ENCODE measurements around the gene ADRA1B.

ADRA1B gene

DNA sequence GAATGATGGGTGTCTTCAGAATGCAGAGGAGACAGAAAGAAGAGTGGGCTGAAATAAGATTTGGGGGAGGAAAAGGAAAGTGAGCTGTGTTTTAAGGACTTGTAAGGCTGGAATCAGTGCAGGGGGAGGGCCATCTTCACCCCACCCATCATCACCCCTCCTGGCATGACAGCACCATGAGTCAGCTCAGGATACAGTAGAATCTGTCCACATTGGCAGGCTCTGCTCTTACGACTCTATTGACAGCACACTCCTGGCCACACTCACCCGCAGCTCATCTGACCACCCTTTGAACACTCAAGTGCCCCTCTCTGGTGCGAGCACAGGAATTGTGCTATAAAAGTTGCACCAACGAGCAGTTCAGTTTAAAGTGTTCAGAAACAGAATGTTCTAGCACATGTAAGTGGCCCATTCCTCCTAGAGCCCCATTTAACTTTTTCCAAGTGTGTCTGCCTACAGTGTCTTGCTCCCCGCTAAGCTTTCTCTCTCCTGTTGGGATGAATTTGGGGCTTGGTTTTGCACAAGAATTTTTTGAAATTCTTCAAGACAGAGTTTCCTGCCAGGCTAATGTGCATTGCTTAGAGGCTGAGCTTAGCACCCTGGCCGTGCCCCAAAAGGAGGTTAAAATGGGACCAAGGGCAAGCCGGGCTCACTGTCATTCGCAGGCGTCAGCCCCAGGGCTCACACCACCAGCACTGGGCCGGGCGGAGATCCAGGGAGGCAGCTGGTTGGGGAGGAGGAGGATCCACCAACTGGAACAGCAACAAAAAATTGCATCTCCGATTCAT lies 12.0 kb downstream of the ADRA1B start:
- Mint-ChIP-seq H3K36me3 (ENCODE audit: low read depth) (no peaks in the 10 kb centered on the region), H3K27me3 (peaks cover 37% of the 10 kb centered on the region), H3K27ac (no peak overlapping the region), H3K4me3 (no peak overlapping the region), H3K9me3 (no peaks in the 10 kb centered on the region), H3K4me1 (ENCODE audit: low read depth) (no peaks in the 10 kb centered on the region)
- intact Hi-C loops (cut with micrococcal nuclease) = loop anchor here (10.0 kb wide), 1 partner anchor 774 kb away; no protein-coding TSS in a partner anchor

DNA sequence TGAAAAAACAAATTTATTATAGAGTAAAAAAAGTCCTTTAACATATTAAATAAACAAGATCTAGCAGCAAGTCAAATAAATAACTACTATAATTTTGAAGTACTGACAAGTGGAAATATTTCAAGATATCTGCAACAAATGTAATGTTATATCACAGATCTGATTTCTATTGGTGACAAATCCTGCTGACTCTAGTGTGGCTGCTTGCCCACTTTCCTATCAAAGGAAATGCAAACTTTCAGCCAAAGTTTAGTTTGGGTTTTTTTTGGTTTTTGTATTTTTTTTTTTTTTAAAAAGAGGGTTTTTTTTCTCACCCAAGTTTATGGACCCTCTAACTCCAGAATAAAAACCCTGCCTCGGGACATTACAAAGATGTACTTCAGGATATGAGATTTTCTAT lies 12.9 kb downstream of the ADRA1B start:
- H3K36me3 Mint-ChIP-seq (ENCODE audit: low read depth) = no peaks in the 10 kb centered on the region
- H3K27ac Mint-ChIP-seq = no peak overlapping the region
- H3K4me3 Mint-ChIP-seq = no peak overlapping the region
- H3K9me3 Mint-ChIP-seq = no peaks in the 10 kb centered on the region
- H3K27me3 Mint-ChIP-seq = peaks cover 41% of the 10 kb centered on the region
- no peaks in the 10 kb centered on the region for H3K4me1 Mint-ChIP-seq (ENCODE audit: low read depth)
- intact Hi-C loops (cut with micrococcal nuclease) = loop anchor here (10.0 kb wide), 1 partner anchor 774 kb away; no protein-coding TSS in a partner anchor

DNA sequence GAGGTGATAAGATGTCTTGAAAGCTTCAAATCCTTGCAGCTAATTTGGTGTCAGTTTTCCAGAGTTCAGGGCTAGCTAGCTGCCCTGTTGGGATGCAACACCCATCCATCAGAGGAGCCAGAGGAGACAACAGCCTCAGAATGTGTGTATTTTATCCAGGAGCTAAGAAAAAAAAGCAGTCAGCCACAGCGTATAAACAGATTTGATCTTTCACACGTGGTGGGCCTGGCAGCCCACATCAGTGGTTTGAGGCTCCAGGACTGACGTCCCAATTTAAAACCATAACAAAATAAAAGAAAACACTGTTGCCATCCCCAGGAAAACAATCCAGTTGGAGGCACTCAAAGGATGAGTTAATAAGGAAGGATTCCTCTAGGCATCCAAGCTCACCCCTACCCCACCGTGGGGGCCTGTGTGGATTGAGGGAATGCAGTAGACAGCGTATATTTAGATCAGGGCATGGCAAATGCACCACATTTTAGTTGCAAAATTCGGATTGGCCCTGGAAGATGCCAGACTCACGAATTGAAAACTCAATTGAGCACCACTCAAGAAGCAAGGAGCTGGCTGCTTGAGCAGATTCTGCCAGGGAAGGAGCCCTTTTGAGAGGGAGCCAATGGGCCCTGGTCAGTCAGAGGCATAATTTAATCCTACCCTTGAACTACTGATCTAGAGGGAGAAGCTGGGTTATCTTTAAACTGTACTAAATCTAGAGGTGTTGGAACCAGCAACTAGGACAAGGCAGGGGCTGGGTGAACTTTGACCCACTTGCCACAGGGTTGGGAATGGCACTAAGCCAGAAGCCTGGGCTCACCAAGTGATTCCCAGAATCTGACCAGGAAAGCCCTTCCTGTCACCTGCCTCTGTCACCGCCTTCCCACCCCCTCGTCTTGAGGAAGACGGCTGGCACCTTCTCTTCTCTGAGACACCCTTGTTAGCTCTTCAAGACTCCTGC lies 17.5 kb downstream of the ADRA1B start:
- intact Hi-C loops (cut with micrococcal nuclease) = no loop called here
- no peaks in the 10 kb centered on the region for H3K4me1 Mint-ChIP-seq (ENCODE audit: low read depth)
- no peaks in the 10 kb centered on the region for H3K9me3 Mint-ChIP-seq
- no peaks in the 10 kb centered on the region for H3K36me3 Mint-ChIP-seq (ENCODE audit: low read depth)
- H3K4me3 Mint-ChIP-seq = no peak overlapping the region
- no peak overlapping the region for H3K27ac Mint-ChIP-seq
- peaks cover 16% of the 10 kb centered on the region for H3K27me3 Mint-ChIP-seq

DNA sequence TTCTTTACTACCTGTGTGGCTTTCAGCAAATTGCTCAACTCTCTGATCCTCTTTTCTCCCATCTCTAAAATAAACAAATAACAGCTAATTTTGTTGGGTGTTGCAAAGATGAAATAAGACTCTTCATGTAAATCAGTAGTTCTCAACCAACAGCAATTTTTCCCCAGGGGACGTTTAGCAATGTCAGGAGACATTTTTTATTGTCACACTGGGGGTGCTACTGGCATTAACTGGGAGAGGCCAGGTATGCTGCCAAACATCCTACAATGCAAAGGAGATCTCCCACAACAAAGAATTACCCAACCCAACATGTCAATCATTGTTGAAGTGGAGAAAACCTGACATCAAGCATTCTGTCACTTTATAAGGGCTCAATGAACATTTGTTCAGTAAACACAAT lies 19.7 kb downstream of the ADRA1B start:
- no peaks in the 10 kb centered on the region for H3K9me3 Mint-ChIP-seq
- H3K27me3 Mint-ChIP-seq = peaks cover 16% of the 10 kb centered on the region

DNA sequence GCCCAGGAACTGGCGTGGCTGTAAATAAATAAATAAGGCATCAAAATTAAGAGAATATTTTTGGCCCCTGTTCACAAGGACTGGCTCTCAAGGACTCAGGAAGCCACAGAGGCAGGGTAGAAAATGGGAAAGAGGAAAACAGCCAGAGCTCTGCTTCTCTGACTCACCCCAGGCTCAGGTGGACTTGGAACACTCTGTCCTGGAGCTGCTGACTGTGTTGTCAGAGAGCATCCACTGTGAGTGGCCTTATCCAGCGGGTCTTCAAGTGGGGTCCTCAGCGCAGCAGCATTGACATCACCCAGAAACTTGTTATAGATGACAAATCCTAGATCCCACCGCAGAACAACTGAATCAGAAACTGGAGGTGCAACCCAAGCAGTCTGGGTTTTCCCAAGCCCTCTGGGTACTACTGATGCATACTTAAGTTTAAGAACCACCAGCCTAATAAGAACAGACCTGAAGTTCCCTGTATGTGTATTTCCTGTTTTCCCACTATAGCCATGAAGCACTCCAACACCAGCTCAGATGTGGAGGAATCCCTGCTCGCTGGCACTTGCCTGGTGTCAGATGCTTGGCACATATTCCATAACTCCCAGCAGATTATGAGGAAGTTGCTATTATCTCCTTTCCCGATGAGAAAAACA lies 20.5 kb downstream of the ADRA1B start:
- no peaks in the 10 kb centered on the region for H3K36me3 Mint-ChIP-seq (ENCODE audit: low read depth)
- H3K9me3 Mint-ChIP-seq = no peaks in the 10 kb centered on the region
- H3K27me3 Mint-ChIP-seq = peaks cover 16% of the 10 kb centered on the region
- no peak overlapping the region for H3K27ac Mint-ChIP-seq
- no peaks in the 10 kb centered on the region for H3K4me1 Mint-ChIP-seq (ENCODE audit: low read depth)
- H3K4me3 Mint-ChIP-seq = no peak overlapping the region
- intact Hi-C loops (cut with micrococcal nuclease) = no loop called here

More for the DNA sequence above, 19.7 kb downstream of the ADRA1B start:
- Mint-ChIP-seq H3K4me1 (ENCODE audit: low read depth) (no peaks in the 10 kb centered on the region), H3K27ac (no peak overlapping the region), H3K4me3 (no peak overlapping the region), H3K36me3 (ENCODE audit: low read depth) (no peaks in the 10 kb centered on the region)
- intact Hi-C loops (cut with micrococcal nuclease) = no loop called here

DNA sequence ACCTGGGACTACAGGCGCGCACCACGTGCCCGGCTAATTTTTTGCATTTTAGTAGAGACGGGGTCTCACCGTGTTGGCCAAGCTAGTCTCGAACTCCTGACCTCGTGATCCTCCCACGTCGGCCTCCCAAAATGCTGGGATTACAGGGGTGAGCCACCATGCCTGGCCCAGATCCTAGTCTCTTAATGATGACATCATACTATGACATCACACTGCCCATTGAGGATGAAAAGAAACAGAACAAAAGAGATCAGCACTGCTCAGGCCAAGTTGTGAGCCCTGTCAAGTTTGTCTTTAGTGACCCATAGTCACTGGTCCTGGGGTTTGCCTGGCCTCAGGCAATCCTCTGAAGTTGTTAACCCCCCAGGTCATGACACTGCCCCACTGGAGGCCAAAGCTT lies 21.3 kb downstream of the ADRA1B start:
- H3K4me1 Mint-ChIP-seq (ENCODE audit: low read depth) = no peaks in the 10 kb centered on the region
- H3K4me3 Mint-ChIP-seq = no peak overlapping the region
- intact Hi-C loops (cut with micrococcal nuclease) = no loop called here
- no peak overlapping the region for H3K27ac Mint-ChIP-seq
- H3K36me3 Mint-ChIP-seq (ENCODE audit: low read depth) = no peaks in the 10 kb centered on the region
- H3K27me3 Mint-ChIP-seq = peaks cover 12% of the 10 kb centered on the region
- no peaks in the 10 kb centered on the region for H3K9me3 Mint-ChIP-seq

DNA sequence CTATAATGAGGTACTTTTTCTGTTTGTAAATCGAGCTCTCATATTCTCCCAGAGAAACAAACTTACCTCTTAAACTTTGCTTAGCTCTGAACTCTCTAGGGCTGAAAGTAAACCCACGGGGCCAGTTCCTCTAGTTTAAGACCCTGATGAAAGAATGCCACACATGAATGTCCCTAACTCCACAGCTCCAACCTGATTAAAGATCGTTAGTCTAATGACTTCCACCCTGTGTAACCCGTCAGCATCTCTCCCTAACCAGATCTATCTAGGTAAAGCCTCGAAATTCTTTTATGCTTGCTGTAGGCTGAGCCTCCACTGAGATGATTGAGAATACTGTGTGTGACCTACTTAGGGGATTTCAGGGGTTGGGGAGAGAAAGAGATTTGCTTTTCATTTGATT lies 27.0 kb downstream of the ADRA1B start:
- Mint-ChIP-seq H3K9me3 (no peaks in the 10 kb centered on the region), H3K4me3 (no peak overlapping the region), H3K27ac (no peak overlapping the region), H3K36me3 (ENCODE audit: low read depth) (no peaks in the 10 kb centered on the region), H3K4me1 (ENCODE audit: low read depth) (no peaks in the 10 kb centered on the region), H3K27me3 (peaks cover 5% of the 10 kb centered on the region)
- intact Hi-C loops (cut with micrococcal nuclease) = no loop called here

DNA sequence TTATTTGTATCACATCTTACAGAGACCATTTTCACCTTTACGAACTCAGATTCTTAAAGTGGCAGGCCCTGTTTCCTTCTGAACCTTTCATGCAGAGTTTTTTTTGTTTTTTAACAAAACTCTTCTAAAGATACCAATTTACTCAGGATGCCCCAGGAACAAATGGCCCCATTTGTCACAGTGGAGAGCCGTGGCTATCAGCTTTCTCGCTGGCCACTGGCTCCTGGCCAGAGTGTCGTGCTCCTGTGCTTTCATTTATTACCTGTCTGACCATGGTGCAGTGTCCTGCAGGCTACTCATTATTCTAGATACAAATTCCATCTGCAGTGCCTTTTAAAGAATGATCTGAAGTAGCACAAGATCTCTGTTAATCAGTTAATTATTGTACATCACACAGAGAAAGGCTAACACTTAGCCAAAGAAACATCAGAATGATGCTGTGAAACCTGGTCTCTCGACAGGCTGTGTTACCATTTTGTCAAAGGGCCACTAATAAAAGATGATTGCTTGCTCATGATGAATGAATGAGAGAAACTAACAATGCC lies 27.8 kb downstream of the ADRA1B start:
- intact Hi-C loops (cut with micrococcal nuclease) = no loop called here
- Mint-ChIP-seq H3K36me3 (ENCODE audit: low read depth) (no peaks in the 10 kb centered on the region), H3K27me3 (peaks cover 5% of the 10 kb centered on the region), H3K9me3 (no peaks in the 10 kb centered on the region), H3K4me3 (no peak overlapping the region), H3K27ac (no peak overlapping the region), H3K4me1 (ENCODE audit: low read depth) (no peaks in the 10 kb centered on the region)

DNA sequence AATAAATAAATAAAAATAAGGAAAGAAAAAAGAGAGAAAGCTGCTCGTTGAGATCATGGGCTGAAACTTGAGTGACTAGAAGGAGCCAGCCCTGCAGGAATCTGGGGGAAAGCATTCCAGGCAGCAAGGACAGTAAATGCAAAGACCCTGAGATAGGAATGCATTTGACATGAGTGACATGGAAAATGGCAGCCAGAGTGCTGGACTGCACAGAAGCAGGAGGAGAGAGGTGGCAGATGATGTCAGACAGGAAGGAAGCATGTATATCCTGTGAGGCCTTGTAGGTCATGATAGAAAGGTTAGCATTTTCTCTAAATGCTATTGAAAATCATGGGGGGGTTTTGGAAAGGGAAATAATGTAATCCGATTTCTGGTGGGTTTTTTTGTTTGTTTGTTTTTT lies 29.1 kb downstream of the ADRA1B start:
- intact Hi-C loops (cut with micrococcal nuclease) = no loop called here
- no peaks in the 10 kb centered on the region for H3K36me3 Mint-ChIP-seq (ENCODE audit: low read depth)
- no peak overlapping the region for H3K4me3 Mint-ChIP-seq
- no peak overlapping the region for H3K27ac Mint-ChIP-seq
- H3K27me3 Mint-ChIP-seq = peaks cover 5% of the 10 kb centered on the region
- H3K9me3 Mint-ChIP-seq = no peaks in the 10 kb centered on the region
- H3K4me1 Mint-ChIP-seq (ENCODE audit: low read depth) = no peaks in the 10 kb centered on the region

DNA sequence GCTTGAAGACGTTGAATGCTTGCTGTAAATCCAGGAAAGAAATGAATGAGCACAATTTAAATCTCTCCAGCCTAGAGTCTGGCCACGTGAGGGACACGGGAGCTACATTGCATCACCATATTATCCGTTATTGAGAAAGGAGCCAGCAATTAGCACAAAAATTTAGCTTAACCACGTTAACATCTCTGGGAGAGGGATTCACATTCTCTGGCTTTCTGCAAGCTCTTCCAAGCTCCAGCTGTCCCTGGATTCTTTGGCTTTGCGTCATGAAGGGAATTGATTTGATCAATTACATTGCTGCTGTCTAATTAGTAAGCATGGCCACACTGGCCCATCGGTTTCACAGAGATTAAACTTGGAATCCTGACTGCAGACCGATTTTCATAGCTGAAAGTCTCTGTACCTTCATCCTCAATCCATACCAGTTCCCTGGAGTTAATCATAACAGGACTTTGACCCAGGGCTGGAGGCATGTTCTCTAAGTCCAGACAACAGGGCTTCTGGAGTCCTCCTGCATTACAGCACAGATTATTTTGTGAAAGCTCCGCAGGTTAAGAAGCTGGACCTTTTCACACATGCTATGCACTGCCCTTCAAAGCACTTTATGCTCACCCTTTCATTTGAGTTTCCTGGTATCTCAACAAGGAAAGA lies 31.6 kb downstream of the ADRA1B start:
- Mint-ChIP-seq H3K27ac (no peak overlapping the region), H3K27me3 (peaks cover 6% of the 10 kb centered on the region), H3K4me1 (ENCODE audit: low read depth) (no peaks in the 10 kb centered on the region), H3K36me3 (ENCODE audit: low read depth) (no peaks in the 10 kb centered on the region), H3K9me3 (no peaks in the 10 kb centered on the region), H3K4me3 (no peak overlapping the region)
- intact Hi-C loops (cut with micrococcal nuclease) = no loop called here

DNA sequence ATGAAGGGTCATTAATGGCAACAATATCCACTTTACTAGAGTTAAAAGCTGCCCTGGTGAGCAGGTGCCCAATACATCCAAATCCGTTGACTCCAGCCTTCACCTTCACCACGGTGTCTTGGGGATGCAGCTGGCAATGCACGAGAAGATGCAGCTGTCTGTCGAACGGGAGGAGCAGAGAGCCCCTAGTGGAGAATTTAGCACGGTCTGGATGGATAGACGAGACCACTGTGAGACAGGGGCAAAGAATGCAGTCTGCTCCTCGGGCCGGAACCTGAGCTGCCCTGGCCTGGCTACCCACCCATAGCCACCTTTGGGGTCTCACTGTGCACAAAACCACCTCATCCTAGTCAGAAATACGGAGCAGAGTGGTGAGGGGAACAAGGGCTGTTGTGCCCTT lies 35.1 kb downstream of the ADRA1B start:
- Mint-ChIP-seq H3K4me1 (ENCODE audit: low read depth) (no peaks in the 10 kb centered on the region), H3K4me3 (no peak overlapping the region), H3K9me3 (no peaks in the 10 kb centered on the region), H3K27me3 (peaks cover 6% of the 10 kb centered on the region), H3K27ac (no peak overlapping the region), H3K36me3 (ENCODE audit: low read depth) (no peaks in the 10 kb centered on the region)
- intact Hi-C loops (cut with micrococcal nuclease) = no loop called here

DNA sequence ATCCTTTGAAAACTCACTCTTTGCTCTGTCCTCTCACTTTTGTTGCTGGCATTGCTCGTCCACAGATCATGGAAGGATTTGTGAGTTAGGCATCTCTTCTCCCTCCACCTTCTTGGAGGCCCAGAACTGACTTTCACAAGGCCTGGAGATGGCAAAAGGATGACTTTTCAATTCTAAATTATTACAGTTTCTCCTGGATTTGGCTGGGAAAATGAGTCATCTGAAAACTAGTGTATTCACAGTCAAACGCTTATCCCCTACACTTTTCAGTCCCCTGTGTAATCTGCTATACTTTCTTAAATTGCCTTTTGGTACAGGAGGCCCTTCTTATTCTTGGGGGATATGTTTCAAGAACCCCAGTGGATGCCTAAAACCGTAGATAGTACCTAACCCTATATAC lies 35.6 kb downstream of the ADRA1B start:
- Mint-ChIP-seq H3K4me1 (ENCODE audit: low read depth) (no peaks in the 10 kb centered on the region), H3K27me3 (peaks cover 6% of the 10 kb centered on the region), H3K4me3 (no peak overlapping the region), H3K27ac (no peak overlapping the region), H3K36me3 (ENCODE audit: low read depth) (no peaks in the 10 kb centered on the region), H3K9me3 (no peaks in the 10 kb centered on the region)
- intact Hi-C loops (cut with micrococcal nuclease) = no loop called here

DNA sequence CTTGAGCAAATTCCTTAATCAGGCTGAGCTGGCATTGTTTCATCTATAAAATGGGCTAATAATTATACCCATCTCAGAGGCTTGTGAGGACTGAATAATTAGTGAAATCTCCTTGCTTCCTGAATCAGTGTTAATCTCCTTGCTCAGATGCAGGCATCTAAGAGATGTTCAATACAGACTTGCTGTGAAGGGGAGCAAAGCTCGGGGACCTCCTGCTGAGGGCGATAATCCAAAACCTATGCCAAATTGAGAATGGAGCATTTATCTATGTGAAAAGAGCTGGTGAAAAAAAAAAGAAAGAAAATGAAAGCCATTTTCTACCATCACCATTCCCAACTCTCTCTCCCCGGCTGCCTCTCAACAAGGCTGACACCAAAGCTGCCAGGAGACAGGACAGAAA lies 37.3 kb downstream of the ADRA1B start:
- intact Hi-C loops (cut with micrococcal nuclease) = no loop called here
- no peak overlapping the region for H3K27ac Mint-ChIP-seq

More for the DNA sequence above, 37.3 kb downstream of the ADRA1B start:
- H3K9me3 Mint-ChIP-seq = no peaks in the 10 kb centered on the region
- no peaks in the 10 kb centered on the region for H3K4me1 Mint-ChIP-seq (ENCODE audit: low read depth)
- H3K36me3 Mint-ChIP-seq (ENCODE audit: low read depth) = no peaks in the 10 kb centered on the region
- H3K4me3 Mint-ChIP-seq = no peak overlapping the region
- peaks cover 7% of the 10 kb centered on the region for H3K27me3 Mint-ChIP-seq
